HCT116 (cell line): ENCODE results near the gene COL4A1. TPM values are rescaled to one million over a fixed set of nuclear protein-coding genes. Genes with fewer than 3 reads are reported as not detected.

Source experiments
- ATAC-seq: fragments of 200-7000 bp; cut with Tn5 transposase; 2 replicates; pipeline ENCODE4 v1.9.1; 2020; ENCODE audit warnings: mild to moderate bottlenecking, moderate library complexity
- BruUV-seq: library from RNA; stranded (reverse); fragments of 400-500 nt; replicated peaks from 2 replicates; lab custom pipeline; 2021; lab: Mats Ljungman, UMichigan
- CTCF ChIA-PET: fragments of 300-600 bp; sonication (Branson Sonifier 250); formaldehyde crosslinking; loops from one replicate; lab custom pipeline; 2021; ENCODE audit warnings: antibody characterized with exemption; lab: Charles Lee
- POLR2A ChIA-PET: fragments of 300-600, 350-600 bp; sonication (Branson Sonifier 250); formaldehyde crosslinking; loops from one replicate; lab custom pipeline; 2021; ENCODE audit warnings: antibody characterized with exemption; lab: Charles Lee
- RAD21 ChIA-PET, 2 experiments: fragments of 300-600 bp; sonication (Branson Sonifier 250); formaldehyde crosslinking; loops; one replicate each; lab custom pipeline; 2023; ENCODE audit warnings: low total read pairs in 2 of 2; ENCODE audit not compliant: uncharacterized antibody in 2 of 2, unreplicated experiment in 2 of 2, low non-redundant PET in 1 of 2; lab: Charles Lee
- DNase-seq: peaks from one replicate; pipeline ENCODE4 v3.0.0-alpha.2; 2010; ENCODE audit warnings: low read depth, low spot score
- H2AFZ ChIP-seq: fragments of 200-600 bp; shearing (Covaris generic), sonication (generic); 2 replicates; pipeline ENCODE4 v1.6.1; 2017; ENCODE audit warnings: low read depth, mixed run types, mixed read lengths, antibody characterized with exemption, low read length; ENCODE audit not compliant: poor library complexity, severe bottlenecking
- H3K27ac ChIP-seq: 2 replicates; pipeline ENCODE4 v1.5.1; 2012; ENCODE audit warnings: low read depth, low read length
- H3K27me3 ChIP-seq: fragments of 200-600 bp; sonication (generic); 2 replicates; pipeline ENCODE4 v1.6.1; 2016; ENCODE audit warnings: mixed run types, low read length, mixed read lengths; ENCODE audit not compliant: insufficient read depth
- H3K36me3 ChIP-seq, 2 experiments: fragments of 200-500 bp in 1 of 2; fragments of 200-600 bp in 1 of 2; sonication (Bioruptor generic) in 1 of 2; sonication (generic) in 1 of 2; 2 replicates each; pipeline versions ENCODE4 v1.5.1 to v1.6.1; 2014 to 2016; ENCODE audit warnings: low read length in 2 of 2, inconsistent platforms in 1 of 2, mixed read lengths in 1 of 2, mixed run types in 1 of 2; ENCODE audit not compliant: insufficient read depth in 2 of 2, control insufficient read depth in 1 of 2
- H3K4me1 ChIP-seq, 2 experiments: fragments of 200-600 bp in 1 of 2; sonication (generic) in 1 of 2; 2 replicates each; pipeline versions ENCODE4 v1.5.1 to v1.6.1; 2012 to 2017; ENCODE audit warnings: low read length in 2 of 2, inconsistent platforms in 1 of 2, mild to moderate bottlenecking in 1 of 2, mixed read lengths in 1 of 2, mixed run types in 1 of 2, moderate library complexity in 1 of 2; ENCODE audit not compliant: insufficient read depth in 2 of 2, control insufficient read depth in 1 of 2
- H3K4me2 ChIP-seq: fragments of 200-600 bp; sonication (generic); 2 replicates; pipeline ENCODE4 v1.6.1; 2017; ENCODE audit warnings: mixed run types, low read length, mixed read lengths
- H3K4me3 ChIP-seq, 2 experiments: fragments of 200-600 bp in 1 of 2; sonication (generic) in 1 of 2; replicated peaks in 1 of 2; 2 replicates each; pipeline ENCODE4 v1.5.1; 2011 to 2016; ENCODE audit warnings: low read length in 2 of 2, control low read depth in 1 of 2, low read depth in 1 of 2, mild to moderate bottlenecking in 1 of 2, mixed read lengths in 1 of 2, mixed run types in 1 of 2
- H3K79me2 ChIP-seq: fragments of 200-600 bp; sonication (generic); 2 replicates; pipeline ENCODE4 v1.6.1; 2017; ENCODE audit warnings: mild to moderate bottlenecking, mixed run types, low read length, moderate library complexity, mixed read lengths; ENCODE audit not compliant: insufficient read depth
- H3K9ac ChIP-seq: fragments of 200-600 bp; sonication (generic); 2 replicates; pipeline ENCODE4 v1.6.1; 2016; ENCODE audit warnings: low read length, mixed read lengths
- H3K9me2 ChIP-seq: fragments of 200-600 bp; sonication (generic), shearing (Covaris generic); 2 replicates; pipeline ENCODE4 v1.6.1; 2017; ENCODE audit warnings: mixed run types, mild to moderate bottlenecking, moderate library complexity; ENCODE audit not compliant: insufficient read depth
- H3K9me3 ChIP-seq, 2 experiments: fragments of 200-500 bp in 1 of 2; fragments of 200-600 bp in 1 of 2; sonication (Bioruptor generic) in 1 of 2; sonication (generic) in 1 of 2; 2 replicates each; pipeline ENCODE4 v1.6.1; 2014 to 2017; ENCODE audit warnings: low read length in 2 of 2, mixed read lengths in 2 of 2, inconsistent platforms in 1 of 2, low read depth in 1 of 2, mild to moderate bottlenecking in 1 of 2, mixed run types in 1 of 2, moderate library complexity in 1 of 2; ENCODE audit not compliant: control insufficient read depth in 1 of 2, insufficient read depth in 1 of 2
- H4K20me1 ChIP-seq: fragments of 200-600 bp; sonication (generic), shearing (Covaris generic); 2 replicates; pipeline ENCODE4 v1.6.1; 2017; ENCODE audit warnings: mixed run types, mild to moderate bottlenecking, moderate library complexity; ENCODE audit not compliant: insufficient read depth
- ATF3 ChIP-seq: IDR thresholded peaks from 2 replicates; pipeline ENCODE4 v1.6.1; 2012
- CBX3 ChIP-seq: IDR thresholded peaks from 2 replicates; pipeline ENCODE4 v1.6.1; 2012; ENCODE audit warnings: low read depth
- EGR1 ChIP-seq: IDR thresholded peaks from 2 replicates; pipeline ENCODE4 v1.6.1; 2012; ENCODE audit warnings: low read depth
- EZH2 ChIP-seq: fragments of 200-600 bp; sonication (generic); IDR thresholded peaks from 2 replicates; pipeline ENCODE4 v1.6.1; 2017; ENCODE audit warnings: antibody characterized with exemption, mixed run types
- FOSL1 ChIP-seq: IDR thresholded peaks from 2 replicates; pipeline ENCODE4 v1.6.1; 2012; ENCODE audit warnings: low read depth
- POLR2AphosphoS5 ChIP-seq: IDR thresholded peaks from 2 replicates; pipeline ENCODE4 v1.6.1; 2011; ENCODE audit warnings: mild to moderate bottlenecking, low read depth, low read length, moderate library complexity
- SIN3A ChIP-seq: IDR thresholded peaks from 2 replicates; pipeline ENCODE4 v1.6.1; 2012; ENCODE audit warnings: low read depth
- SP1 ChIP-seq: IDR thresholded peaks from 2 replicates; pipeline ENCODE4 v1.6.1; 2012; ENCODE audit warnings: low read depth
- YY1 ChIP-seq: IDR thresholded peaks from 2 replicates; pipeline ENCODE4 v1.6.1; 2011; ENCODE audit warnings: low read length, low read depth, moderate library complexity, mild to moderate bottlenecking; ENCODE audit not compliant: insufficient replicate concordance; ENCODE audit errors: extremely low read depth
- ZFX ChIP-seq: fragments of 450-650 bp; IDR thresholded peaks from 2 replicates; pipeline ENCODE4 v1.6.1; 2017
- ZNF274 ChIP-seq: fragments of 200-500 bp; sonication (Bioruptor generic); IDR thresholded peaks from 2 replicates; pipeline ENCODE4 v1.6.1; 2014; ENCODE audit warnings: mild to moderate bottlenecking, low read depth, low read length, inconsistent platforms
- intact Hi-C: fragments of 100-400 bp; cut with micrococcal nuclease; formaldehyde crosslinking; loops from 2 replicates; pipeline ENCODE4 v1.10.0; 2022
- total RNA-seq: library from RNA; stranded (reverse); gene quantifications from one replicate; pipeline ENCODE4 v1.2.1, GENCODE V29; 2021; ENCODE audit not compliant: unreplicated experiment
- TF ChIP-seq, protein P1 (sequence below), 3 experiments: fragments of 200-600 bp in 1 of 3; sonication (generic) in 1 of 3; IDR thresholded peaks in 2 of 3; conservative IDR thresholded peaks in 1 of 3; 2 replicates each; pipeline ENCODE4 v1.5.1; 2012 to 2017; ENCODE audit warnings: low read depth in 2 of 3, low read length in 2 of 3, antibody characterized with exemption in 1 of 3, borderline replicate concordance in 1 of 3, control low read depth in 1 of 3, mild to moderate bottlenecking in 1 of 3, mixed read lengths in 1 of 3, mixed run types in 1 of 3, moderate library complexity in 1 of 3; ENCODE audit not compliant: insufficient read depth in 1 of 3

The COL4A1 gene
- total RNA-seq, 1 experiment from 2014 or later = 0.57 TPM

- Histone ChIP-seq H3K27me3 (peaks cover 48% of the 10 kb centered on the region), H3K27ac (no peak overlapping the region), H4K20me1 (no peaks in the 10 kb centered on the region), H3K4me2 (no peak overlapping the region), H3K9me3 (no peaks in the 10 kb centered on the region), H3K9ac (no peak overlapping the region), H3K9me2 (no peaks in the 10 kb centered on the region), H3K79me2 (no peaks in the 10 kb centered on the region), H3K36me3 (no peaks in the 10 kb centered on the region), H3K4me1 (no peaks in the 10 kb centered on the region), H2AFZ (no peak overlapping the region), H3K4me3 (no peak overlapping the region)
- POLR2A ChIA-PET = no interaction called here
- RAD21 ChIA-PET = no interaction called here
- TF ChIP-seq CBX3 (no peak), ATF3 (no peak), EGR1 (no peak), POLR2AphosphoS5 (no peak), ZFX (no peak), ZNF274 (no peak), SP1 (no peak), FOSL1 (no peak), EZH2 (no peak), SIN3A (no peak), YY1 (no peak)
- TF ChIP-seq, protein P1, sequence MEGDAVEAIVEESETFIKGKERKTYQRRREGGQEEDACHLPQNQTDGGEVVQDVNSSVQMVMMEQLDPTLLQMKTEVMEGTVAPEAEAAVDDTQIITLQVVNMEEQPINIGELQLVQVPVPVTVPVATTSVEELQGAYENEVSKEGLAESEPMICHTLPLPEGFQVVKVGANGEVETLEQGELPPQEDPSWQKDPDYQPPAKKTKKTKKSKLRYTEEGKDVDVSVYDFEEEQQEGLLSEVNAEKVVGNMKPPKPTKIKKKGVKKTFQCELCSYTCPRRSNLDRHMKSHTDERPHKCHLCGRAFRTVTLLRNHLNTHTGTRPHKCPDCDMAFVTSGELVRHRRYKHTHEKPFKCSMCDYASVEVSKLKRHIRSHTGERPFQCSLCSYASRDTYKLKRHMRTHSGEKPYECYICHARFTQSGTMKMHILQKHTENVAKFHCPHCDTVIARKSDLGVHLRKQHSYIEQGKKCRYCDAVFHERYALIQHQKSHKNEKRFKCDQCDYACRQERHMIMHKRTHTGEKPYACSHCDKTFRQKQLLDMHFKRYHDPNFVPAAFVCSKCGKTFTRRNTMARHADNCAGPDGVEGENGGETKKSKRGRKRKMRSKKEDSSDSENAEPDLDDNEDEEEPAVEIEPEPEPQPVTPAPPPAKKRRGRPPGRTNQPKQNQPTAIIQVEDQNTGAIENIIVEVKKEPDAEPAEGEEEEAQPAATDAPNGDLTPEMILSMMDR (IDR thresholded peaks at IDR 0.05 in 2 of 3, conservative IDR thresholded peaks at IDR 0.05 in 1 of 3; ENCODE audit: borderline replicate concordance in 1 of 3, insufficient read depth in 1 of 3, low read depth in 2 of 3, low read length in 2 of 3) = no peak
- CTCF ChIA-PET = no interaction called here
- intact Hi-C loops = no loop called here
- DNase-seq (no peak), ATAC-seq (no peak)
- BruUV-seq = no TSS peak
Observed at GRCh38 chr13:110293037-110293436, 13.9 kb downstream of the COL4A1 start.
